ENCODE results near the gene EHD2.
"Not testable (repeated sequence)": the region's sequence is repeated elsewhere in the genome, so short reads cannot be mapped to it uniquely, and the experiment has no call there.

Gene EHD2

GRCh38 chr19:47768604-47769003 lies 55.4 kb downstream of the EHD2 start:
- no peak for TF ChIP-seq CTCF (IDR thresholded peaks at IDR 0.05; ENCODE audit: low read depth, low read length)
- in situ Hi-C loops (cut with HindIII; ENCODE audit: low sequenced_read_pairs): no loop called here
- H3K4me3 ChIP-seq (ENCODE audit: low read depth, low read length): no peak overlapping the region
- no peak for DNase-seq (ENCODE audit: low read depth, low spot score)

DNA sequence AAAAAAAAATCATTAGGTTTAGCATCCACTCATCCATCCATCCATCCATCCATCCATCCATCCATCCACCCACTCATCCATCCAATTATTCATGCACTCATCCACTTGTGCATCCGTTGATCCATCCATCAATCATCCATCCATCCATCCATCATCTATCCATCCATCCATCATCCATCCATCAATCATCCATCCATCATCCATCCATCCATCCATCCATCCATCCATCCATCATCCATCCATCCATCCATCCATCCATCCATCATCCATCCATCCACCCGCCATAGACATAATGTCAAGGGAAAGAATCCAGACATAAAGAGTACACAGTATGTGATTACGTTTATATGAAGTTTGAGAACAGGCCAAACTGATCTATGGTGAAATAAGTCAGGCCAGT lies 56.3 kb downstream of the EHD2 start:
- TF ChIP-seq CTCF (IDR thresholded peaks at IDR 0.05; ENCODE audit: low read depth, low read length): no peak
- in situ Hi-C loops (cut with HindIII; ENCODE audit: low sequenced_read_pairs): no loop called here
- no peak for DNase-seq (ENCODE audit: low read depth, low spot score)
- H3K4me3 ChIP-seq (ENCODE audit: low read depth, low read length): no peak overlapping the region

DNA sequence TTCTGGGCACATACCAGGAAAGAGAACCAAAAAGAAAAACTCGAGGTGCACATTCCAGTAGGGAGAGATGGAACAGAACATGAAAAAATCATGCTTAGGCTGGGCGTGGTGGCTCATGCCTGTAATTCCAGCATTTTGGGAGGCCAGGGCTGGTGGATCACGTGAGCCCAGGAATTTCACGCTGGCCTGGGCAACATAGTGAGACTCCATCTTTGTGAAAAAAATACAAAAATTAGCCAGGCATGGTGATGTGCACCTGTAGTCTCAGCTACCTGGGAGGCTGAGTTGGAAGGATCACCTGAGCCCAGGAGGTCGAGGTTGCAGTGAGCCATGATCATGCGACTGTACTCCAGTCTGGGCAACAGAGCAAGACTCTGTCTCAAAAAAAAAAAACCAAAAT lies 58.1 kb downstream of the EHD2 start:
- in situ Hi-C loops (cut with HindIII; ENCODE audit: low sequenced_read_pairs); DNase-seq (ENCODE audit: low read depth, low spot score); H3K4me3 ChIP-seq (ENCODE audit: low read depth, low read length): not testable (repeated sequence)

DNA sequence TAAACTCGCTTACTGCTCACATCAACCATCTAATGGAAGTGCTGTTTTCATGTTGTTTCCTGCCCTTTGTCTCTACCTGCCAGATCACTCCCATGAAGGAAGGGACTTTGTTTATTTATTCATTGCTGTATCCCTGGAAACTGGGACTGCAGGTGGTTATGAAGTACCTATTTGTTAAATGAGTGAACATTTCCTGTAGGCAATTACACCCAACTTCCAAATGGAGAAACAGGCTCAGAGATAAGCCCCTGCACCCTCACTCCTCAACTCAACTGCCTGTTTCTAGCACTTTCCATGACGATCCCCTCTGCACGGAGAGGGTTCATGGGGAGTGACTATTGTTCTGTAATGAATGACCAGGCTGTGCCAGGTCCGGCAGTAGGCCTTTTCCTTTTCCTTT lies 63.3 kb downstream of the EHD2 start:
- in situ Hi-C loops (cut with HindIII; ENCODE audit: low sequenced_read_pairs): no loop called here

GRCh38 chr19:47777245-47778048 lies 64.2 kb downstream of the EHD2 start:
- in situ Hi-C loops (cut with HindIII; ENCODE audit: low sequenced_read_pairs); DNase-seq (ENCODE audit: low read depth, low spot score): not testable (repeated sequence)
- peak overlapping the region; percentile 95 for H3K4me3 ChIP-seq (ENCODE audit: low read depth, low read length)

More for the DNA sequence above, 63.3 kb downstream of the EHD2 start:
- no peak for DNase-seq (ENCODE audit: low read depth, low spot score)
- no peak overlapping the region for H3K4me3 ChIP-seq (ENCODE audit: low read depth, low read length)
- no peak for TF ChIP-seq CTCF (IDR thresholded peaks at IDR 0.05; ENCODE audit: low read depth, low read length)

DNA sequence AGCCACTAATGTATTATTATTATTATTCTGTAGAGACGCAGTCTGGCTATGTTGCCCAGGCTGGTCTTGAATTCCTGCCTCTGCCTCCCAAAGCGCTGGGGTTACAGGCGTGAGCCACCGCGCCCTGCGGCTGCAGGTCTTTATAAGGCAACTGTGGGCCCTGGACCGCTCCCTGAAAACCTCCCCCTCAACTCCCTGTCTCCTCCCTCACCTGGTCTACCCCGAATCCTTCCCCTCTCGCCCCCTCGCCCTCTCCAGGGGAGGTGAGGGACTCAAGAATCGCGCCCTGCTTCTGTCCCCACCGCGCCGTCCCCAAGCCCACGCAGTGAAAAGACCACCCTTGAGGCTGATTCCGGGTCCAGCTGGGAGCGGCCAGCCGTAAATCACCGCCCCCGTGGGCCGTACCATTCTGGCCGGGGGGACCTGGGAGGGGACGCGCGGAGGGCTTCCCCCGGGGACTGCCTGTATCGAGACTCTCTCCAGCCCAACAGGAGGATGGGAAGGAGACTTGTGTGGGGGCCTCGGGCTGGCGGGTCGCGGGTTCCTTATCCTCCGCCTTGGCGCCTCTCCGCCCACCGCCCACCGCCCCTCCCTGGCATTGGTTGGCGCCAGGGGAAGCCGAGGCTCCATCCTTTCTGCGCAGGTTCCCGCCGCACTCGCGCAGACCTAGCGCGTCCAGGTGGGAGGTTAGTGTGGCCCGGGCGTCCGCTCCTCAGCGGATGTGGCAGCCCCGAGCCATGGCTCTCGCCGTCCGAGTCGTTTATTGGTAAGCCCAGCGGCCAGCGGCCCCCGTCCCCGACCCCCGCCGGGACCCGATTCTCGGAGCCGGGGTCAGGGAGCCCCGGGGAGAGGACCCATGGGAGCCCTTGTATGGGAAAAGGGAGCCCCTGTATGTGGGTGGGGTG lies 65.1 kb downstream of the EHD2 start, which contains the start of gene SELENOW:
SELENOW (plus strand) TSS at position 655 of the 905 bp plus-strand sequence; CDS start at position 738, 83 bp downstream.
- TF ChIP-seq CTCF (IDR thresholded peaks at IDR 0.05; ENCODE audit: low read depth, low read length): no peak
- in situ Hi-C loops (cut with HindIII; ENCODE audit: low sequenced_read_pairs): no loop called here

DNA sequence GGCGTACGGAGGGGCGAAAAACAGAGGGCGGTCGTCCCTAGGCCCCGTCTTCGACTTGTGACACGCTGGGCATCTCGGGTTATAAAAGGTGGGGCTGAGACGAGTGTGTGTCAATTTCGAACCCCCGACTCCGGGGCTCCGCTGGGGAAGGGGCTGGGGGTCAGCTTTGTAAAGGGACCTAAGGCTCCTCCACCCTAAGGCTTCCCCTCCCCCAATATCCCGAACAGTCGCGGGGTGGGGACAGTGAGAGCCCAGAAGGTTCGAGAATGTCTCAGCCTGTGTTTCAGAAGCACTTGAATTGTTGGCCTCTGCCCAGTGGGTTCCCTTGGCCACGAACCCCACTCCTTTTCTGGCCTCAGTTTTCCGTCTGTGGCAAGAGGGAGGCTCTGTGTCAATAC lies 65.7 kb downstream of the EHD2 start:
- peak; percentile 14 for DNase-seq (ENCODE audit: low read depth, low spot score)
- peak overlapping the region; percentile 95 for H3K4me3 ChIP-seq (ENCODE audit: low read depth, low read length)
- in situ Hi-C loops (cut with HindIII; ENCODE audit: low sequenced_read_pairs): no loop called here
- TF ChIP-seq CTCF (IDR thresholded peaks at IDR 0.05; ENCODE audit: low read depth, low read length): no peak

More for the DNA sequence above, 65.1 kb downstream of the EHD2 start, which contains the start of gene SELENOW:
- peak within 1 kb of the TSS; percentile 95 for H3K4me3 ChIP-seq (ENCODE audit: low read depth, low read length)
- peak; percentile 77 for DNase-seq (ENCODE audit: low read depth, low spot score)
